ENCODE measurements around the gene MVB12B. TPM values are rescaled to one million over a fixed set of nuclear protein-coding genes. Genes with fewer than 3 reads are reported as not detected.
A peak's percentile ranks its signal among the peaks of the same experiment; 100 is the strongest.

Gene MVB12B
- total RNA-seq, 6 experiments from 2014 or later, result 7.2 to 16.2 (median 9.1) TPM

DNA sequence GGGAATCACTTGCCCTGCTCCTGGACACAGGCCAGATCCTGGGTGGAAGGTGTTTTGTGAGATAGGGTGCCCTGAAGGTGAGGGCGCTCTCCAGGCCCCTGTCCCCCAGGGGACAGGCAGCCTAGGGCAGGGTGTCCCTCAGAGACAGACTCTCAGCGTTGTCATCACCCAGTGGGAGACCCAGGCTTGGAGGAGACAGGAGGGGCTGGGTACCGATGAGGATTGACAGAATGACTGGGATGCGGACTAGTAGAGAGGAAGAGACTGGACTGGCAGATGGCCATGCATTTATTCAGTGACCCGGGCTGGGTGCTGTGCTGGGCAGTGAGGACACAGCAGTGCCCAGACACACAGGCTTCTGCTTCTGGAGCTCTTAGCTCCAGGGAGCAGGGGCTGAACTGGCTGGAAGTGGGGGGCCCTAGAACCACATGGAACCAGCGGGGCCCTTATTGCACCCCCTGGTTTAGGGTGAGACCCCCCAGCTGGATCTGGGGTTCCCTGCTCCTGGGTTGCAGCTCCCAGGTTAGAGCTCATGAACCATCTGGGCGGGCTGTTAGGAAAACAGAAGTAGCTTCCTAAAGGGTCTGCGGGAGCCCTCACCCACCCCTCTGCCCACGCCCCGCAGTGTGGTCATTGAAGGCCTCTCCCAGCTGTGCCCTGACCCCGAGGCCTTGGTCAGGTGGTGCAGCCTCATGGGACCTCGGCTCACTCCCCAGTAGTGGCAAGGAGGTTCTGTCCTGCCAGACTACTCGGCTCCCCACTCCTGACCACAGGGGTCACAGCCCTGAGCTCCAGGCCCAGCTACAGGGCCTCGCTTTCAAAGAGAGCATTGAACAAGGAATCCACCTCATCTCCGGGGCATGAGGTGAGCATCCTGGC, 170.4 kb downstream of the MVB12B start:
- H3K27me3 ChIP-seq, result no peaks in the 10 kb centered on the region
- intact Hi-C loops (cut with DNase I), result loop anchor here in 1 of 2 donors (5.0 to 10.0 kb wide), 2 partner anchors 60 to 182 kb away; no protein-coding TSS in a partner anchor
- no peak overlapping the region for H3K27ac ChIP-seq
- no peak for TF ChIP-seq POLR2A (IDR thresholded peaks at IDR 0.05)
- TF ChIP-seq, protein P1, sequence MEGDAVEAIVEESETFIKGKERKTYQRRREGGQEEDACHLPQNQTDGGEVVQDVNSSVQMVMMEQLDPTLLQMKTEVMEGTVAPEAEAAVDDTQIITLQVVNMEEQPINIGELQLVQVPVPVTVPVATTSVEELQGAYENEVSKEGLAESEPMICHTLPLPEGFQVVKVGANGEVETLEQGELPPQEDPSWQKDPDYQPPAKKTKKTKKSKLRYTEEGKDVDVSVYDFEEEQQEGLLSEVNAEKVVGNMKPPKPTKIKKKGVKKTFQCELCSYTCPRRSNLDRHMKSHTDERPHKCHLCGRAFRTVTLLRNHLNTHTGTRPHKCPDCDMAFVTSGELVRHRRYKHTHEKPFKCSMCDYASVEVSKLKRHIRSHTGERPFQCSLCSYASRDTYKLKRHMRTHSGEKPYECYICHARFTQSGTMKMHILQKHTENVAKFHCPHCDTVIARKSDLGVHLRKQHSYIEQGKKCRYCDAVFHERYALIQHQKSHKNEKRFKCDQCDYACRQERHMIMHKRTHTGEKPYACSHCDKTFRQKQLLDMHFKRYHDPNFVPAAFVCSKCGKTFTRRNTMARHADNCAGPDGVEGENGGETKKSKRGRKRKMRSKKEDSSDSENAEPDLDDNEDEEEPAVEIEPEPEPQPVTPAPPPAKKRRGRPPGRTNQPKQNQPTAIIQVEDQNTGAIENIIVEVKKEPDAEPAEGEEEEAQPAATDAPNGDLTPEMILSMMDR (IDR thresholded peaks at IDR 0.05), result no peak
- no peak for DNase-seq
- H3K4me1 ChIP-seq, result peaks cover 0 to 4% (median 0%) of the 10 kb centered on the region in 4 donors
- no peak for ATAC-seq
- H3K36me3 ChIP-seq, result no peaks in the 10 kb centered on the region
- no peaks in the 10 kb centered on the region for H3K9me3 ChIP-seq
- no peak overlapping the region for H3K4me3 ChIP-seq
- WGBS (ENCODE audit: insufficient coverage, low coverage, low lambda C conversion rate, missing lambda C conversion rate), result 78% methylated on average over 3 of the region's 15 CpGs

DNA sequence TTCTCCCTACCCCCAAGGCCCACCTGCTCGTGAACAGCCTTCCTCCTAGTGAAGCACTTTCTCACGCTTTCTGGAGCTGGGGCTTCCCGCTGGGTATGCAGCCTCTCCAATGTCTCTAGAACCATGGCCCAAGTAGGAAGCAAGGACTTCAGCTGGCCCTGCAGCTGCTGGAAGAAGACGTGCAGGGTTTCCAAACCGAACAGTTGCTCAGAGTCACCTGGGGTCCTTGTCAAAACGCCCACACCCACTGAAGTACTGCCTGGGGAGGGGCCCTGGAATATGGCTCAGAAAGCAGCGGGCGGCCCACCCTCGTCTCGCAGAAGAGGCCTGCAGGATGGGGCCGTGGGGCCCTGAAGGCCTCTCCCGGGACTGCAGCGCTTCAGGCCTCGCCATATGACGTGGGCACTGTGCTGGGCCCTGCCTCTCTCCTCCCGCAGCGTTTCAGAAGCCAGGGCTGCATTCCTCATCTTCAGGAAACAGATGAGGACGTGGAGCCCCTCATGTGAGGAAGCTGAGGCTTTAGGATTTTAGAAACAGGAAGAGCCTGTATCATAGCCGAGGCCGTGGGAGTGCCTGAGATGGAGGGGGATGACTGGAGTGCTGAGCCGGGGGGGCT, 171.1 kb downstream of the MVB12B start:
- no peak for DNase-seq
- Histone ChIP-seq H3K27ac (no peak overlapping the region), H3K4me1 (peaks cover 0 to 4% (median 0%) of the 10 kb centered on the region in 4 donors), H3K9me3 (no peaks in the 10 kb centered on the region), H3K27me3 (no peaks in the 10 kb centered on the region), H3K36me3 (no peaks in the 10 kb centered on the region), H3K4me3 (no peak overlapping the region)
- TF ChIP-seq POLR2A (IDR thresholded peaks at IDR 0.05), result no peak
- TF ChIP-seq, protein P1 (IDR thresholded peaks at IDR 0.05), result no peak
- ATAC-seq, result no peak
- WGBS (ENCODE audit: insufficient coverage, low coverage, low lambda C conversion rate, missing lambda C conversion rate), result 84% methylated on average over 6 of the region's 21 CpGs
- intact Hi-C loops (cut with DNase I), result loop anchor here in 1 of 2 donors (5.0 to 10.0 kb wide), 2 partner anchors 60 to 183 kb away; no protein-coding TSS in a partner anchor

DNA sequence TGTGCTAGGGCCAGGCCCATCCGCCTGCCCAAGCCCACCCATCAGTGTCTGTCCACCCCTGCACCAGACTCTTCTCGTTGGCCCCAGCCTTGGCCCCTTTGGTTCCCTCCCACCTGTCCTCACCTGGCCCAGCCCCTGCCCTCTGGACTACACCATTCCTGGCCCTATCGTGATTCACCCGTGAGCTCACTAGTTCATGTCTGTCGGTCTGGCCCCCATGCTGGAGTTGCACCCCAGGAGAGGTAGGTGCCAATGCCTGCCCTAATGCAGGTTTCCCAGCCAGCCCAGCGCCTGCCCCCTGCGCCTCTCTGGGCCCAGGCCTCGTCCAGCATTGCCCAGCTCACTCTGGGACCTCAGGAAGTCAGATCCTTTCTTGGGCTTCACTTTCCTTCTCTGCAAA, 171.7 kb downstream of the MVB12B start:
- Histone ChIP-seq H3K27me3 (no peaks in the 10 kb centered on the region), H3K27ac (no peak overlapping the region), H3K36me3 (no peaks in the 10 kb centered on the region), H3K4me3 (no peak overlapping the region), H3K4me1 (peaks cover 0 to 4% (median 0%) of the 10 kb centered on the region in 4 donors), H3K9me3 (no peaks in the 10 kb centered on the region)
- WGBS (ENCODE audit: insufficient coverage, low coverage, low lambda C conversion rate, missing lambda C conversion rate), result 55% methylated on average over 5 of the region's 8 CpGs
- intact Hi-C loops (cut with DNase I), result loop anchor here in 1 of 2 donors (5.0 to 10.0 kb wide), 2 partner anchors 59 to 184 kb away; no protein-coding TSS in a partner anchor
- no peak for DNase-seq
- TF ChIP-seq, protein P1 (IDR thresholded peaks at IDR 0.05), result no peak
- TF ChIP-seq POLR2A (IDR thresholded peaks at IDR 0.05), result no peak
- ATAC-seq, result no peak

DNA sequence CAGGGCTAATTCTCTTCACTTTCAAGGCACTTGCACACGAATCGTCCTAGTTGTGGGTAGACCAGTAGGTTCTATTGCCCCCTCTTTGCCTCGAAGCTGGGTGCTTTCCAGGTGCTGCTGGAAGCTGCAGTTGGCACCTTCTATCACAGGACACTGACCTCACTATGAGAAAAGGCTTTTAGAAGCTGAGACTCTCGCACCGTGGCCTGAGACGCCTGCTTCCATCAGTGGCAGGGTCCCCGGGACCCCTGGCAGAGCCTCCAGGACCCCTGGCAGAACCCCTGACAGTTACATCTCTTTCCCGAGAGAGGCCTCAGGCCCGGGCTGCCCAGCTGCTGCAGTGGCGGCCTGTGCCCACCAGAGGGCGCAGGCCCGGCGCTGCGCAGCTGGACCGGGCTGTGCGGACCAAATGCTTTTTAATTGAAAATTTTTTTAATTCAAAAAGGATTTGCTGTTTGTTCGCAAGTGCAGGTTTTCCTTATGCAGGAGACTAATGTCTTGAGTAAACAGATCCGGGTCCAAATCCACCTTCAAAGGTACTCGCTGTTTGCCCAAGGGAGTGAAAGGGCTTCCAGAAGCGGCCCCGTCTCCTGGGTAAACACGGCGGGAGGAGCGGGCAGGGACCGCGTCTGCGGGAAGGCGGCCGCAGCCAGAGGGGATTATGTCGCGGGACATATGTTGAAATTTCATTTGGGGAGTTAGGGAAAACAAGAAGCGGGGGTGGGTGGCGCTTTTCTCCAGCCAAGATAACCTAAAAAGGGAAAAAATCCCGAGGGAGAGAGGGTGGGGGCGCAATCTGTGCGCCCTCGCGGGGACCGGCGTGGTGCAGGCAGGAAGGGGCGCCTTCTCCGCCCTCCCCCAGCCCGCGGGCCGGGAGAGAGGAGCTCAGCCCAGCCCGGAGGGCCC, 172.6 kb downstream of the MVB12B start:
- no peak for DNase-seq
- peak; percentile 66 to 85 (median 80) for ATAC-seq
- peaks cover 0 to 4% (median 0%) of the 10 kb centered on the region in 4 donors for H3K36me3 ChIP-seq
- no peak overlapping the region for H3K27ac ChIP-seq
- H3K4me3 ChIP-seq, result peak overlapping the region; percentile 11 to 20 (median 11)
- no peaks in the 10 kb centered on the region for H3K27me3 ChIP-seq
- 1% methylated on average over 24 of the region's 46 CpGs for WGBS (ENCODE audit: insufficient coverage, low coverage, low lambda C conversion rate, missing lambda C conversion rate)
- no peak for TF ChIP-seq POLR2A (IDR thresholded peaks at IDR 0.05)
- TF ChIP-seq, protein P1 (IDR thresholded peaks at IDR 0.05), result peak; percentile 90 to 99 (median 95)
- no peaks in the 10 kb centered on the region for H3K9me3 ChIP-seq
- intact Hi-C loops (cut with DNase I), result loop anchor here in 1 of 2 donors (5.0 to 10.0 kb wide), 2 partner anchors 58 to 184 kb away; no protein-coding TSS in a partner anchor
- H3K4me1 ChIP-seq, result peaks cover 0 to 4% (median 0%) of the 10 kb centered on the region in 4 donors
